Smooth muscle cell (in vitro differentiated cells): ENCODE results near the gene ORC5. TPM values are rescaled to one million over a fixed set of nuclear protein-coding genes. Genes with fewer than 3 reads are reported as not detected.
"Not testable (repeated sequence)": the region's sequence is repeated elsewhere in the genome, so short reads cannot be mapped to it uniquely, and the experiment has no call there.

ENCODE experiments used
- DNase-seq: peaks from one replicate; lab custom pipeline; 2025; ENCODE audit not compliant: unreplicated experiment; lab: John Stamatoyannopoulos, UW
- H2AFZ ChIP-seq: fragments of 200-600 bp; sonication (generic); 2 replicates; pipeline ENCODE4 v1.6.0; 2016; ENCODE audit warnings: antibody characterized with exemption, low read depth, mild to moderate bottlenecking
- H3F3A ChIP-seq: fragments of 200-600 bp; sonication (generic); 2 replicates; pipeline ENCODE4 v1.6.0; 2017; ENCODE audit warnings: antibody characterized with exemption, low read depth
- H3K27ac ChIP-seq: fragments of 200-600 bp; sonication (generic); 2 replicates; pipeline ENCODE4 v1.5.1; 2016; ENCODE audit warnings: low read depth, mild to moderate bottlenecking
- H3K27me3 ChIP-seq: fragments of 200-600 bp; sonication (generic); 2 replicates; pipeline ENCODE4 v1.6.1; 2016; ENCODE audit warnings: low read depth, mild to moderate bottlenecking
- H3K36me3 ChIP-seq: fragments of 200-600 bp; sonication (generic); 2 replicates; pipeline ENCODE4 v1.5.1; 2016; ENCODE audit warnings: low read depth
- H3K4me1 ChIP-seq: fragments of 200-600 bp; sonication (generic); 2 replicates; pipeline ENCODE4 v1.5.1; 2016; ENCODE audit warnings: low read depth
- H3K4me2 ChIP-seq: fragments of 200-600 bp; sonication (generic); 2 replicates; pipeline ENCODE4 v1.6.0; 2016; ENCODE audit warnings: mild to moderate bottlenecking
- H3K4me3 ChIP-seq: fragments of 200-600 bp; sonication (generic); 2 replicates; pipeline ENCODE4 v1.5.1; 2016; ENCODE audit warnings: mild to moderate bottlenecking
- H3K79me2 ChIP-seq: fragments of 200-600 bp; sonication (generic); 2 replicates; pipeline ENCODE4 v1.6.0; 2016; ENCODE audit warnings: low read depth, mild to moderate bottlenecking
- H3K9ac ChIP-seq: fragments of 200-600 bp; sonication (generic); 2 replicates; pipeline ENCODE4 v1.6.0; 2016; ENCODE audit warnings: low read depth
- H3K9me3 ChIP-seq: fragments of 200-600 bp; sonication (generic); replicated peaks from 2 replicates; pipeline ENCODE4 v1.5.1; 2016; ENCODE audit warnings: low read depth
- H4K20me1 ChIP-seq: fragments of 200-600 bp; sonication (generic); 2 replicates; pipeline ENCODE4 v1.6.0; 2016; ENCODE audit warnings: low read depth
- CTCF ChIP-seq: fragments of 200-600 bp; sonication (generic); IDR thresholded peaks from 2 replicates; pipeline ENCODE4 v1.5.1; 2017; ENCODE audit warnings: borderline replicate concordance, mild to moderate bottlenecking, antibody characterized with exemption; ENCODE audit not compliant: insufficient read depth, poor library complexity, severe bottlenecking
- WGBS: methylation state at CpG from one replicate; pipeline ENCODE4 v1.1.7; 2016; ENCODE audit warnings: low lambda C conversion rate; 5-methylcytosine and 5-hydroxymethylcytosine counted together
- polyA plus RNA-seq: library from polyadenylated mRNA; unstranded; fragments of >200 nt; fragmentation: Nextera tagmentation; extraction: Ambion mirVana; gene quantifications from 2 replicates; pipeline ENCODE4 v1.2.1, GENCODE V29; 2016
- total RNA-seq: library from RNA; depleted of rRNA; stranded (reverse); fragments of >200 nt; gene quantifications from 2 replicates; pipeline ENCODE4 v1.2.3, GENCODE V29; 2014

The ORC5 gene
- total and polyA plus RNA-seq, 2 experiments from 2014 or later: 4.6 to 7.3 TPM

DNA sequence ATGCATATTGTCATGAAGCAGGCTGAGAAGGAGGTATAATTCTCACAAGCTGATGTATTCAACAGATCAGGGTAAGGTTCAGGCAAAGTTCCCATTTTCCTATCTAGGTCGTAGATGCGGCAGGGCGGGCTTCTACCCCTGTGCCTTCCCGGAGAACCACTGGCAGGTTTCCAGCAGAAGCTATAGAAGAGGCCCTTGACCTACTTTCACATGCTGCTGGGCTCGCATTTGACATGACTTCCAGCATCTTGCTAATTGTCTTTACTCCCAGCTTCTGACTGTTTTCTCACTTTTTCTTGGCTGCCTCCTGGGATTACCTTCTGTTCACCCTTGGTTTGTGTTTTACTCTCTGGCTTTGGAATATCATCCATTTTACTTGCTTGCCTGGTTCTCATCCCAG, 32.6 kb upstream of the ORC5 start:
- no peak for TF ChIP-seq CTCF
- Histone ChIP-seq H4K20me1 (no peaks in the 10 kb centered on the region), H3K9ac (no peak overlapping the region), H2AFZ (no peak overlapping the region), H3K36me3 (no peaks in the 10 kb centered on the region), H3K4me3 (no peak overlapping the region), H3K79me2 (no peaks in the 10 kb centered on the region), H3K4me1 (no peaks in the 10 kb centered on the region), H3K4me2 (no peak overlapping the region), H3F3A (no peaks in the 10 kb centered on the region), H3K27me3 (peaks cover 10% of the 10 kb centered on the region), H3K27ac (no peak overlapping the region), H3K9me3 (no peaks in the 10 kb centered on the region)
- WGBS: 90% methylated on average over 5 of the region's 5 CpGs
- DNase-seq: no peak

- DNase-seq, H3K4me1 ChIP-seq, H3K27me3 ChIP-seq, H4K20me1 ChIP-seq, H3F3A ChIP-seq, H3K36me3 ChIP-seq, H3K9ac ChIP-seq, H3K79me2 ChIP-seq, H2AFZ ChIP-seq, H3K27ac ChIP-seq, H3K9me3 ChIP-seq, H3K4me3 ChIP-seq, H3K4me2 ChIP-seq: not testable (repeated sequence)
- WGBS: 52% methylated on average over 2 of the region's 2 CpGs
These were observed 27.2 kb upstream of the ORC5 start for GRCh38 chr7:104234990-104235389.

GRCh38 chr7:104231054-104232046, 23.5 kb upstream of the ORC5 start:
- no peaks in the 10 kb centered on the region for H3K9me3 ChIP-seq
- no peak overlapping the region for H3K4me2 ChIP-seq
- H3K4me1 ChIP-seq: no peaks in the 10 kb centered on the region
- H4K20me1 ChIP-seq: no peaks in the 10 kb centered on the region
- no peaks in the 10 kb centered on the region for H3F3A ChIP-seq
- H3K27me3 ChIP-seq: peaks cover 9% of the 10 kb centered on the region
- H3K4me3 ChIP-seq: no peak overlapping the region
- no peak overlapping the region for H3K27ac ChIP-seq
- H2AFZ ChIP-seq: no peak overlapping the region
- peak; percentile 68 for TF ChIP-seq CTCF
- no peak for DNase-seq
- H3K9ac ChIP-seq: no peak overlapping the region
- H3K36me3 ChIP-seq: no peaks in the 10 kb centered on the region
- H3K79me2 ChIP-seq: no peaks in the 10 kb centered on the region
- 30% methylated on average over 29 of the region's 29 CpGs for WGBS

- H3K9me3 ChIP-seq: no peaks in the 10 kb centered on the region
- H3K4me1 ChIP-seq: no peaks in the 10 kb centered on the region
- no peak overlapping the region for H3K27ac ChIP-seq
- TF ChIP-seq CTCF: no peak
- H3K79me2 ChIP-seq: no peaks in the 10 kb centered on the region
- H3K36me3 ChIP-seq: no peaks in the 10 kb centered on the region
- no peaks in the 10 kb centered on the region for H3F3A ChIP-seq
- peaks cover 9% of the 10 kb centered on the region for H3K27me3 ChIP-seq
- H3K4me2 ChIP-seq: no peak overlapping the region
- no peak for DNase-seq
- 53% methylated on average over 4 of the region's 4 CpGs for WGBS
- H2AFZ ChIP-seq: no peak overlapping the region
- no peak overlapping the region for H3K9ac ChIP-seq
- no peaks in the 10 kb centered on the region for H4K20me1 ChIP-seq
- H3K4me3 ChIP-seq: no peak overlapping the region
These were observed 22.8 kb upstream of the ORC5 start for GRCh38 chr7:104230606-104231005.
